Heart right ventricle (tissue), 16 donors: ENCODE data around the gene ARL14EPL. TPM values are rescaled to one million over a fixed set of nuclear protein-coding genes. Genes with fewer than 3 reads are reported as not detected.

Experiments
- ATAC-seq, 8 donors: fragments of 200-7000 bp; cut with Tn5 transposase; one replicate each; pipeline ENCODE4 v1.9.1; 2020; ENCODE audit warnings: mild to moderate bottlenecking in 8 of 8, moderate library complexity in 8 of 8, moderate number of reproducible peaks in 1 of 8
- DNase-seq, 2 donors: peaks; one replicate each; pipeline ENCODE4 v3.0.0-alpha.2; 2020
- H3K27ac ChIP-seq, 10 donors: fragments of 200-600 bp; sonication (generic) in 2 of 10; one replicate each; pipeline versions ENCODE4 v1.5.0 to v1.8.0; 2020 to 2022; ENCODE audit warnings: mild to moderate bottlenecking in 3 of 10
- H3K27me3 ChIP-seq, 7 donors: fragments of 200-600 bp; one replicate each; pipeline ENCODE4 v1.8.0; 2021 to 2022; ENCODE audit warnings: mild to moderate bottlenecking in 2 of 7
- H3K36me3 ChIP-seq, 9 donors: fragments of 200-600 bp; sonication (generic) in 1 of 9; one replicate each; pipeline versions ENCODE4 v1.5.0 to v1.8.0; 2020 to 2022; ENCODE audit warnings: mild to moderate bottlenecking in 2 of 9
- H3K4me1 ChIP-seq, 9 donors: fragments of 200-600 bp; sonication (generic) in 1 of 9; one replicate each; pipeline versions ENCODE4 v1.5.0 to v1.8.0; 2020 to 2022; ENCODE audit warnings: mild to moderate bottlenecking in 4 of 9
- H3K4me3 ChIP-seq, 10 donors: fragments of 200-600 bp; sonication (generic) in 2 of 10; one replicate each; pipeline versions ENCODE4 v1.5.0 to v1.8.0; 2020 to 2022; ENCODE audit warnings: mild to moderate bottlenecking in 7 of 10, moderate library complexity in 2 of 10
- H3K9me3 ChIP-seq, 11 donors: fragments of 200-600 bp in 10 of 11; sonication (generic) in 2 of 11; one replicate each; pipeline versions ENCODE4 v1.5.0 to v1.8.0; 2013 to 2022; ENCODE audit warnings: mild to moderate bottlenecking in 2 of 11, control low read depth in 1 of 11, moderate library complexity in 1 of 11
- CTCF ChIP-seq, 9 donors: fragments of 200-600 bp; sonication (generic) in 2 of 9; IDR thresholded peaks; one replicate each; pipeline versions ENCODE4 v1.5.0 to v1.8.0; 2021 to 2022; ENCODE audit warnings: antibody characterized with exemption in 9 of 9, mild to moderate bottlenecking in 5 of 9, moderate library complexity in 1 of 9
- WGBS, 2 donors: extraction: QIAGEN DNeasy Blood & Tissue Kit; methylation state at CpG; one replicate each; pipeline ENCODE4 v1.1.7; 2013; ENCODE audit warnings: inconsistent platforms in 1 of 2; 5-methylcytosine and 5-hydroxymethylcytosine counted together
- intact Hi-C, 10 donors: fragments of 100-400 bp; cut with DNase I; formaldehyde crosslinking; loops; one replicate each; pipeline versions ENCODE4 v1.11.1 to v1.14.2; 2022
- polyA plus RNA-seq, 2 donors: library from polyadenylated mRNA; stranded (reverse); fragments of 200-250 nt; gene quantifications; one replicate each; pipeline ENCODE4 v1.2.3, GENCODE V29; 2013
- total RNA-seq, 10 donors: library from RNA; stranded (reverse); fragmentation: NEBNext Ultra II Directional in 3 of 10; extraction: Animal tissue kit (Norgen Biotek cat#: 25700) in 3 of 10; gene quantifications; one replicate each; pipeline versions ENCODE4 v1.2.1 to v1.2.4, GENCODE V29; 2021 to 2023
- donor health status: Arrhythmogenic right ventricular cardiomyopathy.
- donor health status: ischemic (EF 13 %, LVEDD 7.1; RV severe dilation, severe dysfunction).
- donor health status: healthy with polysubstance abuse.
- donor health status: DM: no; HTN: yes; CAD: no.
- donor health status: DM: no; HTN: no; CAD: no.
- donor health status: ischemic (EF 25% LVEDD 6.9; RV normal size, moderate dysfunction).
- donor health status: ischemic (EF 25% LVEDD 5.7; RV mildly dilated, moderate dysfunction).
- donor health status: healthy.
- donor health status: DM: yes; HTN: yes; CAD: no.
- donor health status: Ischemic cardiomyopathy.
- donor health status: ischemic (EF 35%, LVEDD 5.7; RV mildly dilated, moderate dysfunction).
- donor health status: nonischemic (EF 11% LVEDD 7.7; RV severe dilation, severe dysfunction).
- donor health status: DM: yes; HTN: yes; CAD: no.
- donor health status: PGD.
- donor health status: ischemic (EF 29% LVEDD 5.4; RV normal size, mild dysfunction).
- donor health status: nonischemic (EF 23%, LVEDD 6.1; RV moderate dilation, normal function).

ARL14EPL gene
- total and polyA plus RNA-seq, 12 donors = not detected

GRCh38 chr5:116075191-116075831 lies 43.0 kb downstream of the ARL14EPL start:
- 66 to 72% methylated on average over 6 of the region's 6 CpGs for WGBS, 2 donors
- intact Hi-C loops = loop anchor here in 1 of 10 donors (5.0 kb wide), 1 partner anchor 443 kb away; no protein-coding TSS in a partner anchor
- no peaks in the 10 kb centered on the region for H3K9me3 ChIP-seq

GRCh38 chr5:116076496-116076895 lies 44.2 kb downstream of the ARL14EPL start:
- Histone ChIP-seq H3K27me3 (no peaks in the 10 kb centered on the region), H3K27ac (no peak overlapping the region), H3K9me3 (no peaks in the 10 kb centered on the region), H3K4me3 (no peak overlapping the region), H3K36me3 (no peaks in the 10 kb centered on the region), H3K4me1 (peaks cover 0 to 6% (median 0%) of the 10 kb centered on the region in 9 donors)
- DNase-seq (no peak), ATAC-seq (peak in 2 of 8 donors; percentile 31 to 71)
- no peak for TF ChIP-seq CTCF (IDR thresholded peaks at IDR 0.05)
- WGBS, 2 donors = 83 to 94% methylated on average over 1 of the region's 1 CpG
- intact Hi-C loops = loop anchor here in 1 of 10 donors (5.0 kb wide), 1 partner anchor 444 kb away; no protein-coding TSS in a partner anchor

More at GRCh38 chr5:116075191-116075831, 43.0 kb downstream of the ARL14EPL start:
- Histone ChIP-seq H3K4me3 (no peak overlapping the region), H3K27ac (no peak overlapping the region), H3K36me3 (no peaks in the 10 kb centered on the region), H3K4me1 (peaks cover 0 to 6% (median 0%) of the 10 kb centered on the region in 9 donors), H3K27me3 (no peaks in the 10 kb centered on the region)
- no peak for ATAC-seq
- no peak for DNase-seq
- no peak for TF ChIP-seq CTCF (IDR thresholded peaks at IDR 0.05)

- Histone ChIP-seq H3K4me3 (no peak overlapping the region), H3K27ac (no peak overlapping the region), H3K4me1 (peaks cover 0 to 6% (median 0%) of the 10 kb centered on the region in 9 donors), H3K36me3 (no peaks in the 10 kb centered on the region), H3K9me3 (no peaks in the 10 kb centered on the region), H3K27me3 (no peaks in the 10 kb centered on the region)
- WGBS, 2 donors = 93% methylated on average over 5 of the region's 5 CpGs
- ATAC-seq = no peak
- no peak for TF ChIP-seq CTCF (IDR thresholded peaks at IDR 0.05)
- intact Hi-C loops = loop anchor here in 1 of 10 donors (5.0 kb wide), 1 partner anchor 446 kb away; no protein-coding TSS in a partner anchor
- no peak for DNase-seq
These were observed 45.9 kb downstream of the ARL14EPL start for GRCh38 chr5:116078199-116078598.

- TF ChIP-seq CTCF (IDR thresholded peaks at IDR 0.05) = no peak
- DNase-seq (no peak), ATAC-seq (peak; percentile 15 to 73 (median 58))
- H3K27ac ChIP-seq = peak overlapping the region in 8 of 10 donors; percentile 89 to 97 (median 93)
- H3K4me1 ChIP-seq = peaks cover 0 to 52% (median 33%) of the 10 kb centered on the region in 9 donors
- intact Hi-C loops = no loop called here
- WGBS, 2 donors = 25 to 28% methylated on average over 11 of the region's 11 CpGs
- no peaks in the 10 kb centered on the region for H3K9me3 ChIP-seq
- peak overlapping the region; percentile 70 to 95 (median 86) for H3K4me3 ChIP-seq
- H3K27me3 ChIP-seq = no peaks in the 10 kb centered on the region
- peaks cover 0 to 16% (median 0%) of the 10 kb centered on the region in 9 donors for H3K36me3 ChIP-seq
These were observed 52.0 kb downstream of the ARL14EPL start for GRCh38 chr5:116084287-116084691.
